Tibial nerve (tissue), 3 donors: ENCODE results near the gene ORM1.

Source experiments
- CTCF ChIP-seq, 5 experiments: fragments of 200-600 bp in 3 of 5; fragments of 450-650 bp in 2 of 5; sonication (generic) in 3 of 5; IDR thresholded peaks; one replicate each; pipeline ENCODE4 v1.5.1; 2016 to 2019; ENCODE audit warnings: antibody characterized with exemption in 5 of 5, mild to moderate bottlenecking in 3 of 5, moderate library complexity in 2 of 5
- POLR2A ChIP-seq, 2 donors: fragments of 450-650 bp; IDR thresholded peaks; one replicate each; pipeline ENCODE4 v1.6.1; 2017; ENCODE audit warnings: antibody characterized with exemption in 2 of 2, mild to moderate bottlenecking in 2 of 2, moderate library complexity in 2 of 2

GRCh38 chr9:114287001-114287762 is 35.7 kb upstream of the ORM1 start:
- TF ChIP-seq POLR2A (IDR thresholded peaks at IDR 0.05), result no peak
- TF ChIP-seq CTCF (IDR thresholded peaks at IDR 0.05), result no peak
